BE2C (cell line): Measurements from ENCODE around the gene RAB6B.

ENCODE experiments used
- DNase-seq: peaks from one replicate; pipeline ENCODE4 v3.0.0-alpha.2; 2020
- H3K27me3 ChIP-seq: fragments of 250-450 bp; sonication (Bioruptor Pico); 2 replicates; pipeline ENCODE4 v1.5.1; 2020; ENCODE audit warnings: mild to moderate bottlenecking
- H3K36me3 ChIP-seq: fragments of 250-450 bp; sonication (Bioruptor Pico); 2 replicates; pipeline ENCODE4 v1.5.1; 2020; ENCODE audit warnings: mild to moderate bottlenecking
- H3K4me1 ChIP-seq: fragments of 250-450 bp; sonication (Bioruptor Pico); 2 replicates; pipeline ENCODE4 v1.5.1; 2020
- H3K4me3 ChIP-seq: 2 replicates; pipeline ENCODE4 v1.5.1; 2011; ENCODE audit warnings: low read depth, low read length
- H3K9me3 ChIP-seq: fragments of 250-450 bp; sonication (Bioruptor Pico); 2 replicates; pipeline ENCODE4 v1.5.1; 2020
- CTCF ChIP-seq: IDR thresholded peaks from 2 replicates; pipeline ENCODE4 v1.5.1; 2012; ENCODE audit warnings: mild to moderate bottlenecking, low read depth, low read length

RAB6B gene

DNA sequence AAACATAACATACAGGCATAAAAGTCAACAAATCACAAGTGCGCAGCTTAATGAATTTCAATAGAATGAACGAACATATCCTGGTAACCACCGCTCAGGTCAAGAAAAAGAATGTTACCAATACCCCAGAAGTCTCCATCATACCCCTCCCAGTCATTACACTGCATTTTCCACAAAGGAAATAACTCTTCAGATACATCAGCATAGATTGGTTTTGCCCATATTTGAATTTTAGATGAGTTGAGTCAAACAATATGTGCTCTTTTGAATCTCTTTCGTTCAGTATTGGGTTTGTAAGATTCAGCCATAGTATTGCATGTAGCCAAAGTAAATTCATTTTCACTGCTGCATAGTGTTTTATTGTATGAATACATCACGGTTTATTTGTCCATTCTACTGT lies 6.2 kb upstream of the RAB6B start:
- Histone ChIP-seq H3K4me1 (no peaks in the 10 kb centered on the region), H3K9me3 (no peaks in the 10 kb centered on the region), H3K36me3 (no peaks in the 10 kb centered on the region), H3K4me3 (no peak overlapping the region), H3K27me3 (peaks cover 19% of the 10 kb centered on the region)
- no peak for DNase-seq
- no peak for TF ChIP-seq CTCF

GRCh38 chr3:133901083-133901482 lies 5.4 kb upstream of the RAB6B start:
- peak; percentile 41; the same call in 1 of the 2 replicates for TF ChIP-seq CTCF
- no peaks in the 10 kb centered on the region for H3K9me3 ChIP-seq
- no peaks in the 10 kb centered on the region for H3K4me1 ChIP-seq
- H3K27me3 ChIP-seq = peaks cover 27% of the 10 kb centered on the region
- H3K36me3 ChIP-seq = no peaks in the 10 kb centered on the region
- H3K4me3 ChIP-seq = no peak overlapping the region
- DNase-seq = no peak

- Histone ChIP-seq H3K4me3 (no peak overlapping the region), H3K27me3 (peaks cover 33% of the 10 kb centered on the region), H3K36me3 (no peaks in the 10 kb centered on the region), H3K9me3 (no peaks in the 10 kb centered on the region), H3K4me1 (no peaks in the 10 kb centered on the region)
- no peak for TF ChIP-seq CTCF
- DNase-seq = no peak
Measured at GRCh38 chr3:133899311-133899710, 3.6 kb upstream of the RAB6B start.

GRCh38 chr3:133897547-133897946 lies 1.9 kb upstream of the RAB6B start:
- no peak for TF ChIP-seq CTCF
- Histone ChIP-seq H3K36me3 (no peaks in the 10 kb centered on the region), H3K9me3 (no peaks in the 10 kb centered on the region), H3K4me3 (no peak overlapping the region), H3K4me1 (no peaks in the 10 kb centered on the region), H3K27me3 (peaks cover 27% of the 10 kb centered on the region)
- DNase-seq = no peak

- DNase-seq = no peak
Measured at GRCh38 chr3:133896002-133896761, 500 bp upstream of the RAB6B start.

More at GRCh38 chr3:133896002-133896761, 500 bp upstream of the RAB6B start:
- H3K9me3 ChIP-seq = no peaks in the 10 kb centered on the region
- no peak for TF ChIP-seq CTCF
- H3K4me1 ChIP-seq = no peaks in the 10 kb centered on the region
- H3K4me3 ChIP-seq = peak overlapping the region; percentile 64
- H3K36me3 ChIP-seq = no peaks in the 10 kb centered on the region
- peaks cover 27% of the 10 kb centered on the region for H3K27me3 ChIP-seq
